Upper lobe of right lung (tissue), 1 donor: Measurements from ENCODE around the gene TENM3. TPM values are rescaled to one million over a fixed set of nuclear protein-coding genes. Genes with fewer than 3 reads are reported as not detected.

Experiments used
- ATAC-seq: fragments of 200-7000 bp; cut with Tn5 transposase; one replicate; pipeline ENCODE4 v1.9.1; 2020; ENCODE audit warnings: mild to moderate bottlenecking, moderate library complexity
- DNase-seq: peaks from one replicate; pipeline ENCODE4 v3.0.0-alpha.2; 2020
- H3K27ac ChIP-seq: fragments of 200-600 bp; one replicate; pipeline ENCODE4 v1.8.0; 2022
- H3K27me3 ChIP-seq: fragments of 200-600 bp; one replicate; pipeline ENCODE4 v1.8.0; 2022; ENCODE audit warnings: mild to moderate bottlenecking
- H3K36me3 ChIP-seq: fragments of 200-600 bp; one replicate; pipeline ENCODE4 v1.8.0; 2022
- H3K4me1 ChIP-seq: fragments of 200-600 bp; one replicate; pipeline ENCODE4 v1.8.0; 2022
- H3K4me3 ChIP-seq: fragments of 200-600 bp; one replicate; pipeline ENCODE4 v1.8.0; 2022; ENCODE audit warnings: mild to moderate bottlenecking
- H3K9me3 ChIP-seq: fragments of 200-600 bp; one replicate; pipeline ENCODE4 v1.8.0; 2022
- intact Hi-C: fragments of 100-400 bp; cut with DNase I; formaldehyde crosslinking; loops from one replicate; pipeline ENCODE4 v1.11.0; 2022
- total RNA-seq: library from RNA; stranded (reverse); fragmentation: NEBNext Ultra II Directional; extraction: Animal tissue kit (Norgen Biotek cat#: 25700); gene quantifications from one replicate; pipeline ENCODE4 v1.2.1, GENCODE V29; 2021
- TF ChIP-seq, protein P1 (sequence below): fragments of 200-600 bp; IDR thresholded peaks from one replicate; pipeline ENCODE4 v1.8.0; 2022; ENCODE audit warnings: antibody characterized with exemption
- donor health status: DM: no; HTN: yes; CAD: no; lungs with severe emphysema.

TENM3 gene
- total RNA-seq, 1 donor from 2014 or later, result 5.6 TPM

DNA sequence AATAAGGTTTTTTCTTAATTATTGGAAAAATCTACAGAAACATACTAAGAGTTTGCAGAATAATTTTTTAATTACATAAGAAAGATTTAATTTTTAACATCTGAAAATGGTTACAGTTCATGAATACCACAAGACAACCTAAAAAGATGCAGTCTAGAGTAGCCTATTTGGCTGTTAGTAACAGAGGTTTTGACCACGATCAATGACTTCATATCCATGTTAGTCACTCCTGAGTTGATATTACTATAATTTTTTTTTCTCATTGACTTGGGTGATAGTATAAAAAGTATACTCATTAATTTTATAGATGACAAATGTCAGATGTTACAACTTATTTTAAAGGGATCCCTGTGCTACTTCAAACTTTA is 401.5 kb downstream of the TENM3 start:
- no peak for ATAC-seq
- Histone ChIP-seq H3K4me1 (no peaks in the 10 kb centered on the region), H3K36me3 (no peaks in the 10 kb centered on the region), H3K4me3 (no peak overlapping the region), H3K27me3 (no peaks in the 10 kb centered on the region), H3K9me3 (no peaks in the 10 kb centered on the region), H3K27ac (no peak overlapping the region)
- intact Hi-C loops, result no loop called here
- TF ChIP-seq, protein P1, sequence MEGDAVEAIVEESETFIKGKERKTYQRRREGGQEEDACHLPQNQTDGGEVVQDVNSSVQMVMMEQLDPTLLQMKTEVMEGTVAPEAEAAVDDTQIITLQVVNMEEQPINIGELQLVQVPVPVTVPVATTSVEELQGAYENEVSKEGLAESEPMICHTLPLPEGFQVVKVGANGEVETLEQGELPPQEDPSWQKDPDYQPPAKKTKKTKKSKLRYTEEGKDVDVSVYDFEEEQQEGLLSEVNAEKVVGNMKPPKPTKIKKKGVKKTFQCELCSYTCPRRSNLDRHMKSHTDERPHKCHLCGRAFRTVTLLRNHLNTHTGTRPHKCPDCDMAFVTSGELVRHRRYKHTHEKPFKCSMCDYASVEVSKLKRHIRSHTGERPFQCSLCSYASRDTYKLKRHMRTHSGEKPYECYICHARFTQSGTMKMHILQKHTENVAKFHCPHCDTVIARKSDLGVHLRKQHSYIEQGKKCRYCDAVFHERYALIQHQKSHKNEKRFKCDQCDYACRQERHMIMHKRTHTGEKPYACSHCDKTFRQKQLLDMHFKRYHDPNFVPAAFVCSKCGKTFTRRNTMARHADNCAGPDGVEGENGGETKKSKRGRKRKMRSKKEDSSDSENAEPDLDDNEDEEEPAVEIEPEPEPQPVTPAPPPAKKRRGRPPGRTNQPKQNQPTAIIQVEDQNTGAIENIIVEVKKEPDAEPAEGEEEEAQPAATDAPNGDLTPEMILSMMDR, result no peak
- DNase-seq, result no peak

GRCh38 chr4:182645511-182645910 is 402.3 kb downstream of the TENM3 start:
- no peak overlapping the region for H3K27ac ChIP-seq
- no peaks in the 10 kb centered on the region for H3K36me3 ChIP-seq
- TF ChIP-seq, protein P1, result no peak
- ATAC-seq (no peak), DNase-seq (no peak)
- no peaks in the 10 kb centered on the region for H3K4me1 ChIP-seq
- intact Hi-C loops, result no loop called here
- no peak overlapping the region for H3K4me3 ChIP-seq
- no peaks in the 10 kb centered on the region for H3K27me3 ChIP-seq
- H3K9me3 ChIP-seq, result no peaks in the 10 kb centered on the region

GRCh38 chr4:182647646-182648300 is 404.6 kb downstream of the TENM3 start:
- TF ChIP-seq, protein P1, result no peak
- Histone ChIP-seq H3K27me3 (no peaks in the 10 kb centered on the region), H3K27ac (no peak overlapping the region), H3K36me3 (no peaks in the 10 kb centered on the region), H3K4me1 (no peaks in the 10 kb centered on the region), H3K4me3 (no peak overlapping the region), H3K9me3 (no peaks in the 10 kb centered on the region)
- no peak for ATAC-seq
- intact Hi-C loops, result no loop called here
- DNase-seq, result no peak

DNA sequence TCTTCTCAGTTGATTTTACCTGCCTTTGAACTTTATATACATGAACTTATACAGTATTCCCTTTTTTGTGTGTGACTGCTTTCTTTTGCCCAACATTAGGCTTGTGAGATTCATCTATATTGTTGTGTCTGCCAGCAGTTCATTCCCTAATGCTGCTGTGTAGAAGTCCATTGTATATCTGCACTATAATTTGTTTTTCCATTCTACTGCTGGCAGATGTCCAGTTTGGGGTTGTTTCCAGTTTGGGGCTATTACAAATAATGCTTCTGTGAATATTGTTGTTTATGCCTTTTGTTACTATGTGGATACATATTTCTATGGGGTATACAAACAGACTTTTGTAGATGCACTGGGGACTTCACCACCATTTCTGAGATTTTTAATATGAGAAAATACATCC is 405.6 kb downstream of the TENM3 start:
- no peaks in the 10 kb centered on the region for H3K4me1 ChIP-seq

DNA sequence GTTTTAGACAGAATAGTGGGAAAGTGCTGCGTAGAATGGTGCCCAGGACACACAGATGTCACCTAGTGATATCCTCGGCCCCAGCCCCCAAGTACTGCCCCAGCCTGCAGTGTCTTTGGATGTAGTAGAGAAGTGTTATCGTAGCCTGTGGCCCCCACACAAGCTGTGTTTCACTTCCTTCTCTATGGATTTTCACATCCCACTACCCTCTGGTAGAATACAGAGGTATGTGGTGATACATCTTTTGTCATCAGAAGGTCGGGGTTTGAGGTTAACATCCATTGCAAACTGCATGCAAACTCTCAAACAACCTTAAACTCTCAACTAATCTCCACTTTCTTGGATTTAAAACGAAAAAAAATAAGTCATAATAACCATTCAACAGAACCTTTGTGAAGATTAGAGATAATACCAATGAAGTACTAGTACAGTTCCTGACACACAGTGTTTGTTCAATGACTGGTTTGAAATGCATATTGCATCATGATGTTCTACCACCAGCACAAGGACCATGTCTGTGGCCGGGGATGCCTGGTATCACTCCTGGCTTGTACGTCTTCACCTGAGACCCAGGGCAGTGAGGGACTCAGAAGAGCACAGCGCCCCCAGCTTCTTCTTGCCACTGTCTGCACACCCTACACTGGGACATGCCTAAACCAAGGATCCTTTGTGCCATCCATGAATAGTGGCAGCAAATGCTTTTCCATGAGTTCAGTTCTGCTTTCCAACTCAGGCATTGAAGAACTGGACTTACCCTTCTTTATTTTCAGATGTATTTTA is 406.7 kb downstream of the TENM3 start:
- no peak overlapping the region for H3K27ac ChIP-seq
- H3K4me1 ChIP-seq, result no peaks in the 10 kb centered on the region
- H3K4me3 ChIP-seq, result no peak overlapping the region
- TF ChIP-seq, protein P1, result no peak
- DNase-seq, result no peak
- intact Hi-C loops, result no loop called here
- H3K9me3 ChIP-seq, result no peaks in the 10 kb centered on the region
- no peaks in the 10 kb centered on the region for H3K36me3 ChIP-seq
- ATAC-seq, result no peak
- no peaks in the 10 kb centered on the region for H3K27me3 ChIP-seq

More for the DNA sequence above, 405.6 kb downstream of the TENM3 start:
- ATAC-seq (no peak), DNase-seq (no peak)
- no peaks in the 10 kb centered on the region for H3K36me3 ChIP-seq
- H3K4me3 ChIP-seq, result no peak overlapping the region
- TF ChIP-seq, protein P1, result no peak
- H3K27me3 ChIP-seq, result no peaks in the 10 kb centered on the region
- intact Hi-C loops, result no loop called here
- no peaks in the 10 kb centered on the region for H3K9me3 ChIP-seq
- H3K27ac ChIP-seq, result no peak overlapping the region
